ENCODE results near the gene SLC25A3. TPM values are rescaled to one million over a fixed set of nuclear protein-coding genes. Genes with fewer than 3 reads are reported as not detected.

The SLC25A3 gene
- total and polyA plus RNA-seq, 9 of the 15 experiments (the other 6 are each of a cell fraction or from before 2014, with no cell fraction given) = 264 to 766 (median 495) TPM

- TF ChIP-seq ETS1 (conservative IDR thresholded peaks at IDR 0.05; ENCODE audit: control insufficient read depth, low read depth, low read length) (peak; percentile 62; the same call in 1 of the 2 replicates), MAX (CRISPR knock-in tag; IDR thresholded peaks at IDR 0.05) (peak; percentile 38), TRIM24 (IDR thresholded peaks at IDR 0.05) (no peak), PCBP1 (IDR thresholded peaks at IDR 0.05; ENCODE audit: low read depth, low read length, poor library complexity, severe bottlenecking) (peak; percentile 85), ZNF274 (IDR thresholded peaks at IDR 0.05; ENCODE audit: borderline replicate concordance, low read depth, low read length) (no peak), STAG1 (CRISPR knock-in tag; IDR thresholded peaks at IDR 0.05; ENCODE audit: borderline replicate concordance) (no peak), FOXA3 (CRISPR knock-in tag; conservative IDR thresholded peaks at IDR 0.05 in 1 of 2, IDR thresholded peaks at IDR 0.05 in 1 of 2) (no peak), TAF7 (tag; IDR thresholded peaks at IDR 0.05) (peak; percentile 85), TARDBP (IDR thresholded peaks at IDR 0.05) (no peak), TAF15 (IDR thresholded peaks at IDR 0.05; ENCODE audit: low read depth, low read length) (no peak), NR4A1 (CRISPR knock-in tag; IDR thresholded peaks at IDR 0.05) (no peak), NR4A1 (tag; IDR thresholded peaks at IDR 0.05) (no peak), ADNP (tag; IDR thresholded peaks at IDR 0.05) (no peak), SP2 (IDR thresholded peaks at IDR 0.05; ENCODE audit: extremely low read depth, low read depth, low read length, poor library complexity, severe bottlenecking) (peak; percentile 74), SREBF1 (IDR thresholded peaks at IDR 0.05; ENCODE audit: borderline replicate concordance, low read depth, low read length) (peak; percentile 81; the same call in 1 of the 2 replicates), GMEB1 (CRISPR knock-in tag; IDR thresholded peaks at IDR 0.05) (peak; percentile 96), CCAR2 (IDR thresholded peaks at IDR 0.05; ENCODE audit: low read depth, low read length) (no peak)
These were observed at the start of gene SLC25A3 (continued) for GRCh38 chr12:98593351-98594049.

All from K562 (cell line).